HG02588 (cell line): ENCODE measurements around the gene PFDN4.

ENCODE experiments used
- ATAC-seq: cut with Tn5 transposase; IDR thresholded peaks from one replicate; pipeline ENCODE4 v1.9.1; 2021; ENCODE audit warnings: mild to moderate bottlenecking, moderate library complexity; ENCODE audit not compliant: unreplicated experiment

Gene PFDN4

DNA sequence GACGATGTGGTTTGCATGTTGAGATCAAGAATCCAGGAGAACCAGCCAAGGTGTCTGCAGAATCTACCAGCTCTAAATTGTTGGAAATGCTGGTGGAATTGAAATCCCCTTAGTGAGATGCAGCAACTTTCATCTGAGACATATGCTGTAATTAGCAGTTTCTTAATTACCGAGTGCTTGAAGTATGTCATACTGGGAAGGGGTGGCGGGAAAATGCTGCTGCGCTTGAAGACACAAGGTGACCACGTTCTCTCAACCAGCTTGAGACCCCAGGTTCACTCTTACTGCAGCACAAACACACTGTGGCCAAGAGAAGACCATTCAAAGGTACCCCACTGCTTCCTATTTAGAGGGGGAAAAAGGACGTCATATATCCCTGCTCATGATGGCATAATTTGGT lies 59.0 kb downstream of the PFDN4 start:
- ATAC-seq: no peak

- no peak for ATAC-seq
Measured at GRCh38 chr20:54267483-54268003, 59.7 kb downstream of the PFDN4 start.

DNA sequence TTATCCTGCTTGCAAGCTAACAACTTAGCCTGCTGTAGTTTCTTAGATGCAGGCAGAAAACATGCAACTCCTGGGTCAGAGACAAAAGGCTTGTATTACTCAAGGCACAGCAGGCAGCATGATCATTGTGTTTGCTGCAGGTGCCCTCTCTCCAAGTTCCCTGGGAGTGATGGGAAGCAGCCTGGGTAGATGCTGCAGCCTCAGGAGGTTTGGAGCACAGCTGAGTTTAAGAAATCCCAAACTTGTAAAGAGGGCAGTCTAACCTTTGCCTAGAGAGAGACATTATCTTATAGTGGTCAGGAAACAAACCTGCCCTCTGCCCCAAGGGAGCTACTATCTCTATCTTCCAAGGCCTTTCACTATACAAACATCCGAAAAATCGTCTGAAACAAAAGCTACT lies 61.1 kb downstream of the PFDN4 start:
- no peak for ATAC-seq
